Chondrocyte (in vitro differentiated cells): Measurements from ENCODE around the gene GPC1. TPM values are rescaled to one million over a fixed set of nuclear protein-coding genes. Genes with fewer than 3 reads are reported as not detected.

Experiments used
- DNase-seq: peaks from one replicate; pipeline ENCODE4 v3.0.0; 2021; ENCODE audit warnings: mixed read lengths, low spot score
- H3K27ac Mint-ChIP-seq: one replicate; pipeline ENCODE4 v1.8.0; 2021; ENCODE audit warnings: mild to moderate bottlenecking, moderate library complexity, mixed read lengths; ENCODE audit not compliant: unreplicated experiment
- H3K27me3 Mint-ChIP-seq: 2 replicates; pipeline ENCODE4 v1.8.0; 2021; ENCODE audit warnings: low read depth, mixed read lengths
- H3K36me3 Mint-ChIP-seq: 2 replicates; pipeline ENCODE4 v1.8.0; 2021; ENCODE audit warnings: low read depth, mixed read lengths
- H3K4me1 Mint-ChIP-seq: 2 replicates; pipeline ENCODE4 v1.8.0; 2021; ENCODE audit warnings: low read depth, mild to moderate bottlenecking, mixed read lengths
- H3K4me3 Mint-ChIP-seq: one replicate; pipeline ENCODE4 v1.8.0; 2021; ENCODE audit warnings: mild to moderate bottlenecking, moderate library complexity, mixed read lengths; ENCODE audit not compliant: unreplicated experiment
- H3K9me3 Mint-ChIP-seq: 2 replicates; pipeline ENCODE4 v1.8.0; 2021; ENCODE audit warnings: low read depth, mixed read lengths
- CTCF ChIP-seq: fragments of 200-600 bp; sonication (generic); IDR thresholded peaks from 2 replicates; pipeline ENCODE4 v1.5.0; 2021; ENCODE audit warnings: antibody characterized with exemption, mild to moderate bottlenecking, moderate library complexity
- total RNA-seq: library from RNA; stranded (reverse); gene quantifications from 3 replicates; pipeline ENCODE4 v1.2.1, GENCODE V29; 2021

GPC1 gene
- total RNA-seq, 1 donor from 2014 or later: 264 TPM

- no peak for TF ChIP-seq CTCF
- Mint-ChIP-seq H3K9me3 (no peaks in the 10 kb centered on the region), H3K36me3 (no peaks in the 10 kb centered on the region), H3K4me1 (peaks cover 6% of the 10 kb centered on the region), H3K4me3 (no peak overlapping the region), H3K27ac (no peak overlapping the region), H3K27me3 (no peaks in the 10 kb centered on the region)
- no peak for DNase-seq
Observed at GRCh38 chr2:240444464-240444863, 9.0 kb downstream of the GPC1 start.

GRCh38 chr2:240445961-240446663, 10.6 kb downstream of the GPC1 start:
- Mint-ChIP-seq H3K9me3 (no peaks in the 10 kb centered on the region), H3K27me3 (no peaks in the 10 kb centered on the region), H3K36me3 (no peaks in the 10 kb centered on the region), H3K4me3 (no peak overlapping the region), H3K4me1 (peaks cover 23% of the 10 kb centered on the region), H3K27ac (no peak overlapping the region)
- DNase-seq: no peak
- TF ChIP-seq CTCF: no peak

GRCh38 chr2:240446664-240447175, 11.3 kb downstream of the GPC1 start:
- H3K4me3 Mint-ChIP-seq: no peak overlapping the region
- peaks cover 28% of the 10 kb centered on the region for H3K4me1 Mint-ChIP-seq
- H3K36me3 Mint-ChIP-seq: no peaks in the 10 kb centered on the region
- no peak for DNase-seq
- no peaks in the 10 kb centered on the region for H3K9me3 Mint-ChIP-seq
- TF ChIP-seq CTCF: no peak
- no peaks in the 10 kb centered on the region for H3K27me3 Mint-ChIP-seq
- H3K27ac Mint-ChIP-seq: no peak overlapping the region

GRCh38 chr2:240447331-240447730, 11.9 kb downstream of the GPC1 start:
- Mint-ChIP-seq H3K4me1 (peaks cover 33% of the 10 kb centered on the region), H3K36me3 (no peaks in the 10 kb centered on the region), H3K27me3 (no peaks in the 10 kb centered on the region), H3K9me3 (no peaks in the 10 kb centered on the region), H3K27ac (no peak overlapping the region), H3K4me3 (no peak overlapping the region)
- TF ChIP-seq CTCF: no peak
- no peak for DNase-seq

GRCh38 chr2:240447934-240448333, 12.5 kb downstream of the GPC1 start:
- Mint-ChIP-seq H3K27me3 (no peaks in the 10 kb centered on the region), H3K9me3 (no peaks in the 10 kb centered on the region), H3K27ac (no peak overlapping the region), H3K36me3 (no peaks in the 10 kb centered on the region), H3K4me3 (no peak overlapping the region), H3K4me1 (peaks cover 32% of the 10 kb centered on the region)
- no peak for DNase-seq
- no peak for TF ChIP-seq CTCF
